ENCODE measurements around the gene LINC00305. TPM values are rescaled to one million over a fixed set of nuclear protein-coding genes. Genes with fewer than 3 reads are reported as not detected.

LINC00305 gene
- total RNA-seq, 3 donors from 2014 or later, result not detected

DNA sequence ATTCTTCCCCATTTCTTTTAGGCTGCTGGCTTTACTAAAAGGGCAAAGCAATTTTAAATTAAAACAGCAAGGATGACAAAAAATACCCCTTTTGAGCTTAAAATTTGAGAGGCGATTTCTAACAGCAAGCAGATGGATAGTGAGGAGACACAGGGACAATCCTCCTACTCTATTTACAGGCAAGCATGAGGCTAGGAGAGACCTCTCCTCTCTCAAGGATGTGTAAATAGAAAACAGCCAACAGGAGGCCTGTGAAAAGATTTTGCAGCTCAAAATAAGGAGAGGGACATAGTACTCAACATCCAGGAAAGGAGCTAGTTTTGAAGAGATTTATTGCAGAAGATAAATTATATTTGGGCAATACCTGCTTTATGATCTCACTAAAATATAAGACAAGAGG lies 53.8 kb downstream of the LINC00305 start:
- intact Hi-C loops (cut with DNase I; ENCODE audit: low total_unique reads), result no loop called here
- Histone ChIP-seq H3K4me1 (no peaks in the 10 kb centered on the region), H3K27ac (no peak overlapping the region), H3K36me3 (no peaks in the 10 kb centered on the region), H3K9me3 (no peaks in the 10 kb centered on the region), H3K27me3 (no peaks in the 10 kb centered on the region), H3K4me3 (no peak overlapping the region)
- DNase-seq (ENCODE audit: low spot score in 2 of 2), result no peak
- TF ChIP-seq POLR2A (IDR thresholded peaks at IDR 0.05) (no peak), CTCF (IDR thresholded peaks at IDR 0.05) (no peak), POLR2AphosphoS5 (IDR thresholded peaks at IDR 0.05) (no peak)

DNA sequence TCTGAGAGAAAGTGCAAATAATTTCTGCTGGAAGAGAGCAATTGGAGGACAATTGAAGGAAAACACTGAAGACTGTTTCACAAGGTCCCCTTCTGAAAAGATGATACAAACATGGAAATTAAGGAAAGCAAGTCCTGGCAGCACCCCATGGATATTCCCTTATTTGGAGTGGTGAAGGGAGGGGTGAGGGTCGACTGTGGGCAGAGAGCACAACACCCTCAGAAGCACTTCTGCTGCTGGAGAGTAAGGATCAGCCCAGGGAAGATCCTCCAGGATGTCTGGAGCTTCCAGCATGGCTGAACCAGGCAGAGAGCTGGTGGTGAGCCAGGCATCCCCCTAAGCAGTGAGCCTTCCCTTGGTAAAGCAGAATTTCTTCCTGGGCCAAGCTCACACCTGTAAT lies 54.7 kb downstream of the LINC00305 start:
- Histone ChIP-seq H3K9me3 (no peaks in the 10 kb centered on the region), H3K4me1 (no peaks in the 10 kb centered on the region), H3K4me3 (no peak overlapping the region), H3K27ac (no peak overlapping the region), H3K36me3 (no peaks in the 10 kb centered on the region), H3K27me3 (no peaks in the 10 kb centered on the region)
- intact Hi-C loops (cut with DNase I; ENCODE audit: low total_unique reads), result no loop called here
- TF ChIP-seq POLR2AphosphoS5 (IDR thresholded peaks at IDR 0.05) (no peak), POLR2A (IDR thresholded peaks at IDR 0.05) (no peak), CTCF (IDR thresholded peaks at IDR 0.05) (no peak)
- DNase-seq (ENCODE audit: low spot score in 2 of 2), result no peak

GRCh38 chr18:64091526-64091925 lies 57.4 kb downstream of the LINC00305 start:
- no peaks in the 10 kb centered on the region for H3K4me1 ChIP-seq
- no peak for DNase-seq (ENCODE audit: low spot score in 2 of 2)
- no peaks in the 10 kb centered on the region for H3K27me3 ChIP-seq
- no peaks in the 10 kb centered on the region for H3K9me3 ChIP-seq
- intact Hi-C loops (cut with DNase I; ENCODE audit: low total_unique reads), result no loop called here
- H3K27ac ChIP-seq, result no peak overlapping the region
- H3K36me3 ChIP-seq, result no peaks in the 10 kb centered on the region
- TF ChIP-seq POLR2AphosphoS5 (IDR thresholded peaks at IDR 0.05) (no peak), CTCF (IDR thresholded peaks at IDR 0.05) (no peak), POLR2A (IDR thresholded peaks at IDR 0.05) (no peak)
- no peak overlapping the region for H3K4me3 ChIP-seq

DNA sequence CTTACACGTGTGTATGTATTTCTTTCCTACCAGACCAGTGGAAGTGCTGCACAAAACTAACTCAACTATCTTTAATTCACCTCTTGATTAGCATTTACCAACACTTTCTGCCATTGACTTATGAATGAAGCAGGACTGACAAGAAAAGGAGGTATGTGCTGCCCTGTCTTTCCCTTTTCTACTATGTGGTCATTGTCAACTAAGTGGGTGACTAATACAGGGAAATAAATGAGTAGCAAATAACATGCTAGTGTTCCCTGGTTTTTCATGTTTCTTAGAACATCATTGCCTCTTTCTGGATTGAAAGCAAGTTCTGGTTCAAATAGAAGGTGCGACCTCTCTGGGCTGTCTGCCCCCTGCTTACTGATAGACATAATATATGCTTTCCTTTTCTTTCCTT lies 58.0 kb downstream of the LINC00305 start:
- intact Hi-C loops (cut with DNase I; ENCODE audit: low total_unique reads), result no loop called here
- Histone ChIP-seq H3K27me3 (no peaks in the 10 kb centered on the region), H3K4me3 (no peak overlapping the region), H3K9me3 (no peaks in the 10 kb centered on the region), H3K4me1 (no peaks in the 10 kb centered on the region), H3K27ac (no peak overlapping the region), H3K36me3 (no peaks in the 10 kb centered on the region)
- TF ChIP-seq POLR2A (IDR thresholded peaks at IDR 0.05) (no peak), CTCF (IDR thresholded peaks at IDR 0.05) (no peak), POLR2AphosphoS5 (IDR thresholded peaks at IDR 0.05) (no peak)
- DNase-seq (ENCODE audit: low spot score in 2 of 2), result no peak

DNA sequence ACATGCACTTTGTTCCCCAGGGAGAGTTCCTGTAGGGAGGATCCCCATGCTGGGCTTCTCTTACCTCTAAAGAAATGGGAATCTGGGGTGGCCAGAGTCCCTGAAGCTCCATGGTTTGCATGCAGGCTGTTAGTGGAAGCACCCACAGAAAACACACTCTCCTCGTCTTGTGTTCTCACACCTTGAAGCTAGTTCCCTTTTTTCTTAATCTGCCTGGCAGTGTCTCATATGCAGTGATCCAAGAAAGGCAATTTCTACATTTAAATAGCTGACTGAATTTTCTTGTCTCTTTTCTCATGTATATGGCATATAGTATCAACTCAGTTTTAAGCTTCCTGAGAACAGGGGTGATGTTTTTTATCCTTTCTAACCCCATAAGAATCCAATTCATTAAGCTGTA lies 65.0 kb downstream of the LINC00305 start:
- intact Hi-C loops (cut with DNase I; ENCODE audit: low total_unique reads), result no loop called here
- Histone ChIP-seq H3K27ac (no peak overlapping the region), H3K9me3 (no peaks in the 10 kb centered on the region), H3K4me1 (no peaks in the 10 kb centered on the region), H3K4me3 (no peak overlapping the region), H3K36me3 (no peaks in the 10 kb centered on the region), H3K27me3 (no peaks in the 10 kb centered on the region)
- no peak for TF ChIP-seq POLR2AphosphoS5 (IDR thresholded peaks at IDR 0.05)
- no peak for TF ChIP-seq POLR2A (IDR thresholded peaks at IDR 0.05)
- TF ChIP-seq CTCF (IDR thresholded peaks at IDR 0.05), result no peak
- DNase-seq (ENCODE audit: low spot score in 2 of 2), result no peak

Measured in breast epithelium (tissue), 4 donors.